Glomerular visceral epithelial cell (primary cell): ENCODE data around the gene TNFRSF17.
"Not testable (repeated sequence)": the region's sequence is repeated elsewhere in the genome, so short reads cannot be mapped to it uniquely, and the experiment has no call there.

Source experiments
- DNase-seq: peaks from one replicate; pipeline ENCODE4 v3.0.0-alpha.2; 2016; ENCODE audit errors: extremely low spot score

The TNFRSF17 gene

GRCh38 chr16:11970292-11970691 lies 5.3 kb downstream of the TNFRSF17 start:
- not testable (repeated sequence) for DNase-seq

DNA sequence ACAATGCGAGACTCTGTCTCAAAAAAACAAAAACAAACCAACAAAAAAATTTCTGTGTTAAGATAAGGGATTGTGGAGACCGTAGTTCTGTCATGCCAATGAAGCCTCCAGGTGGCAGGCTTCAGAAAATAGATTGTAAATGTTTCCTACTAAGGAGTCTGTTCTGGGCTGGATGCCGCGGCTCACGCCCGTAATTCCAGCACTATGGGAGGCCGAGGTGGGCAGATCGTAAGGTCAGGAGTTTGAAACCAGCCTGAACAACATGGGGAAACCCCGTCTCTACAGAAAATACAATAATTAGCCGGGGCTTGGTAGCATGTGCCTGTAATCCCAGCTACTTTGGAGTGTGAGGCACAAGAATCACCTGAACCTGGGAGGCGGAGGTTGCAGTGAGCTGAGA lies 7.1 kb downstream of the TNFRSF17 start:
- DNase-seq = no peak

GRCh38 chr16:11973070-11973469 lies 8.1 kb downstream of the TNFRSF17 start:
- no peak for DNase-seq

DNA sequence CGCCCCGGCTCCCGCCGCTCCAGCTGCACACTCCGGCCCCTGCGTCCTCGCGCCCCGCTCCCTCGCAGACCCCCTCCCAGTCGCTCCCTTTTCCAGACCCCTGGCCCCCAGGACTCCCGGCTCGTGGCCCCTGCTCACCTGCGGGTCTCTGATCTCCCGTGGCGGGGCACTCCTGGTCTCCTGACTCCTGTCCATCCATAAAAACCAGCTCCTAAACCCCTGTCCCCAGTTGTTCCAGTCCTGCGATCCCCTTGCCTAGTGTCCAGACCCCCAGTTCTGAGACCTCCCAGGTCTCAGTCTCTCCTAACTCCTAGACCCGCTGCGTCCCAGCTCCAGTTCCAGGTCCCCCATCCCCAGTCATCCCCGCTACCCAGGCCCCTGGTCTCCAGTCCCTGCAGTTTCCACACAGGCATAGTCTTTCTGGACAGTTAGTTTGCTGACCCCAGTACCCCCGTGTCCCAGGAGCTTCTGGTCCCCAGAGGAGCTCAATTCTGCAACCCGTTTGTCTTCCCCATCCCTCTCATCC lies 11.9 kb downstream of the TNFRSF17 start:
- DNase-seq = no peak

- peak; percentile 60 for DNase-seq
Observed at GRCh38 chr16:11977376-11978041, 12.5 kb downstream of the TNFRSF17 start.

- no peak for DNase-seq
Observed at GRCh38 chr16:11978080-11978479, 13.1 kb downstream of the TNFRSF17 start.

DNA sequence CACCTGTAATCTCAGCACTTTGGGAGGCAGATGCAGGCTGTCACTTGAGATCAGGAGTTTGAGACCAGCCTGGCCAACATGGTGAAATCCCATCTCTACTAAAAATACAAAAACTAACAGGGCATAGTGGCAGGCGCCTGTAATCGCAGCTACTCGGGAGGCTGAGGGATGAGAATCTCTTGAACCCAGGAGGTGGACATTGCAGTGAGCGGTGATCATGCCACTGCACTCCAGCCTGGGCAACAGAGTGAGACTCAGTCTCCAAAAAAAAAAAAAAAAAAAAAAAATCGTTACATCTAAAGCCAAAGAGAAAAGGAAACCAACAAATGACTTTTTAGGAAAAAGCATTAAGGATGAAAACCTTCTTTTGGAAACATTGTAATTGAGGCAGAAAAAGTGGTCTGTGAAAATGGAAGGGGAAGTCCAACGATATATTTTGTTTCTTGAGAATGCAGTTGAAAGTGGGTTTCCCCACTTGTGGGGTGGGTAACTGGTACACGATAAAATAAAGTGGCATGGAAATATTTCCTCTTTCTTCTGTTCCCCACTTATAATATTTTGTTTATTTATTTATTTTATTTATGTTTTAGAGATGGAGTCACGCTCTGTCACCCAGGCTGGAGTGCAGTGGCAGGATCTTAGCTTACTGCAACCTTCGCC lies 14.1 kb downstream of the TNFRSF17 start:
- no peak for DNase-seq

DNA sequence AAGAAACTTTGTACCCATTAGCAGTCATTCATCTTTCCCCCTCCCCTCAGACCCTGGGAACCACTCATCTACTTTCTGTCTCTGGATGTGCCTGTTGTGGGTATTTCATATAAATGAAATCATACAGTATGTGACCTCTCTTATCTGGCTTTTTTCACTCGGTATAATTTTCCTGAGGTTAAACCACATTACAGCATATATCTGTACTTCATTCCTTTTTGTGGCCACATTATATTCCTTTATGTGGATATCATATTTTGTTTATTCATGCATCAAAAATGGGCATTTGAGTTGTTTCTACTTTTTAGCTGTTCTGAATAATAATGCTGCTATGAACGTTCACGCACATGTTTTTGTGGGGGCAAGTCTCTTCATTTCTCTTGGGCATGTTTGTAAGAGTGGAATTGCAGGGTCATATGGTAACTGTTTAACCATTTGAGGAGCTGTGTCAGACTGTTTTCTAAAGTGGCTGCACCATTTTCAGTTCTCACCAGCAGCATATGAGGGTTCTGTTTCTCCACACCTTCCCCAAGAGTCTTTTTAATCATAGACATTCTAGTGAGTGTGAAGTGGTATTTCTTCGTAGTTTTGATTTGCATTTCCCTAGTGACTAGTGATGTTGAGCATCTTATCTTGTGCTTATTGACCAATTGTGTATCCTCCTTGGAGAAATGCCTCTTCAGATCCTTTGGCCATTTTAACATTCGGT lies 15.3 kb downstream of the TNFRSF17 start:
- no peak for DNase-seq

- DNase-seq = no peak
Observed at GRCh38 chr16:11985250-11985649, 20.2 kb downstream of the TNFRSF17 start.

DNA sequence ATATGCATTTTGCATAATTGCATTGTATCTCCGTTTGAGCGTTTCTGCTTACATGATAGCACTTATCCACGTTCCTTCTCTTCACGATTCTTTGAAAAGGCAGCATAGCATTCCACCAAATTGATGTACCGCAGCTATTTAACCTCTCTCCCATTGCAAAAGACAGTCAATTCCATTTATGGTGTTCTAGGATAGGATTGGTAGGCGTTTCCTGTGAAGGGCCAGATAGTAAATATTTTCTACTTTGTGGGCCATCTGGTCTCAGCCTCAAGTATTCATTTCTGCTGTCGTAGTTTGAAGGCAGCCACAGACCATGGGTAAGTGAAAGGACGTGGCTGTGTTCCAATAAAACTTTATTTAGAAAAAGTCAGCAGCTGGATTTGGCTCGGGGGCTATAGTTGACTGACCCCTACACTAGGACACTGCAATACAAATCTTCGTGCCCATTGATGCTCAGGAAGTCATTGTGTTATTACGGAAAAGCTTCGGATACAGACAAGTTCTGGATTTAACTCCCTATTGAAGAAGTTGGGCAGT lies 21.6 kb downstream of the TNFRSF17 start:
- no peak for DNase-seq

DNA sequence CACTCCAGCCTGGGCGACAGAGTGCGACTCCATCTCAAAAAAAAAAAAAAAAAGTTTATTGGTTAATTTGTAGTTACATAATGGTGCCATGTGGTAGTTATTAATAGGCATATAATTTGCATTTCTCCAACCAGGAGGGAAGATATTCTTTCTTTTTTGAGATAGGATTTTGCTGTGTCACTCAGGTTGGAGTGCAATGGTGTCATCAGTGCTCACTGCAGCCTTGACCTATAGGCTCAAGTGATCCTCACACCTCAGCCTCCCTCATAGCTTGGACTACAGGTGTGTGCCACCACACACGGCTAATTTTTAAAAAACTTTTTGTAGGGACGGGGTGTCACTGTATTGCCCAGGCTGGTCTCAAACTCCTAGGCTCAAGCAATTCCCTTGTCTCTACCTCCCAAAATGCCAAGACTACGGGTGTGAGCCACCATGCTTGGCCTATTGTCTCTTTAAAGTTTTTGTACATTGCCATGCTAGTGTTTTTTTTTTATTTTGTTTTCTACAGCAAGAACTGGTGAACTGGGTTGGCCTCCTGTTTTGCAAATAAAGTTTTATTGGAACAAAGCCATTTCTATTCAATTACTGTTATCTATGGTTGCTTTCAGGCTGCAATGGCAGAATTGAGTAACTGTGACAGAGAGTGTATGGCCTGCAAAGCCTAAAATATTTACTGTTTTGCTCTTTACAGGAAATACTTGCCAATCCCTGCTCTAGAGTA lies 23.4 kb downstream of the TNFRSF17 start:
- no peak for DNase-seq

GRCh38 chr16:11990702-11991390 lies 25.8 kb downstream of the TNFRSF17 start:
- peak; percentile 83 for DNase-seq

DNA sequence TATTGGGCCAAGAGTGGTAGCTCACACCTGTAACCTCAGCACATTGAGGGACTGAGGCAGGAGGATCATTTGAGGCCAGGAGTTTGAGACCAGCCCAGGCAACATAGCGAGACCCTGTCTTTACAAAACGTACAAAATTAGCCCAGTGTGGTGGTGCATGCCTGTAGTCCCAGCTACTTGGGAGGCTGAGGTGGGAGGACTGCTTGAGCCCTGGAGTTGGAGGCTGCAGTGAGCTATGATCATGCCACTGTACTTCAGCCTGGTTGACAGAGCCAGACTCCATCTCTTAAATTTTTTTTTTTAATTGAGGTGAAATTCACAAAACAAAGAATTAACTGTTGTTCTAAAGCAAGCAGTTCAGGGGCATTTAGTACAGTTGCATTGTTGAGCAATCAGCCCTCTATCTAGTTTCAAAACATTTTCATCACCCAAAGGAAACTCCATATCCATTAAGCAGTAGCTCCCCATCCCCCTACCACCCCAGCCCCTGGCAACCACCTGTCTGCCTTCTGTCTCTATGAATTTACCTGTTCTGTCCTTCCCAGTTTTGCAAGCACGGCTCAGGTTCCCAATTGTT lies 27.1 kb downstream of the TNFRSF17 start:
- DNase-seq = no peak

- no peak for DNase-seq
Observed at GRCh38 chr16:11992586-11993524, 27.8 kb downstream of the TNFRSF17 start.

- peak; percentile 43 for DNase-seq
Observed at GRCh38 chr16:11994143-11995119, 29.4 kb downstream of the TNFRSF17 start.

- DNase-seq = no peak
Observed at GRCh38 chr16:11996433-11997330, 31.7 kb downstream of the TNFRSF17 start.

GRCh38 chr16:12000032-12000431 lies 35.0 kb downstream of the TNFRSF17 start:
- no peak for DNase-seq
